Measurements from ENCODE around the gene CD96.
"Not testable (repeated sequence)": the region's sequence is repeated elsewhere in the genome, so short reads cannot be mapped to it uniquely, and the experiment has no call there.

Gene CD96

DNA sequence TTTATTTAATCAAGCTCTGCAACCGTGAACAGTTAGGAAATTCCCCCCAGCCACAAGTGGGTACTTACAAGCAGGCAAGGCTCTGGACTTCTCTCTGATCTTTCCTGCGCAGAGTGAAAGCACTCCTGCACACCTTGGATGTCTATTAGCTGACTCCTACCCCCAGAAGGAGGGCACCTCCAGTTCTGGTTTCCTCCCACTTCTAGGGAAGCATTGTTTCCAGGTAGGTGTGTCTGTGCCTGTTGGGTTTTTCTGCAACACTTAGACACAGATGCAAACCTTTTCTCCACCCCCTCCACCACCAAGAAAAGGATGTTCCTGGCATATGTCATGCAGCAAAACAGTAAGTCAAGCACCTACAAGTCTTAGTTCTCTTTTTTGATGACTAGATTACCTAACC, 53.2 kb downstream of the CD96 start, which contains the start of gene ZBED2:
ZBED2 (minus strand) TSS at position 115 of the 400 bp plus-strand sequence. CDS start 1,145 bp downstream, outside the sequence.
- DNase-seq: no peak

DNA sequence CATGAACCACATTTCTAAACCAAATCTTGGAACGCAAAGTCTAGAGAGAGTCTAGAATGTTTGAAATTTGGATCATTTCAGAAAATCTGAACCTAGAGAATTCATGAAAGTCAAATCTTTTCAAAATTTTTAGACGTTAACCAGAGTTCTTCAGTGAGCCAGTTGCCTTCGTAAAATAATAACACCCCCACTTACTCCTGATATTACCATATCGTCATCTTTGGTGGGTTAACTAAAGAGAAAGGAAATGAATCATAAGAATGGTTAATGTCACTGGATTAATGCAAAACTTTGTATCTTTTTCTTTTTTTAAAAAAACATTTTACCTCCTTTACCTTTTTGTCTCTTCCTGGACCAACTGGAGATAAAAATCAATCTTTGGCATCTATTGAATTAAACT, 54.3 kb downstream of the CD96 start:
- DNase-seq: no peak

DNA sequence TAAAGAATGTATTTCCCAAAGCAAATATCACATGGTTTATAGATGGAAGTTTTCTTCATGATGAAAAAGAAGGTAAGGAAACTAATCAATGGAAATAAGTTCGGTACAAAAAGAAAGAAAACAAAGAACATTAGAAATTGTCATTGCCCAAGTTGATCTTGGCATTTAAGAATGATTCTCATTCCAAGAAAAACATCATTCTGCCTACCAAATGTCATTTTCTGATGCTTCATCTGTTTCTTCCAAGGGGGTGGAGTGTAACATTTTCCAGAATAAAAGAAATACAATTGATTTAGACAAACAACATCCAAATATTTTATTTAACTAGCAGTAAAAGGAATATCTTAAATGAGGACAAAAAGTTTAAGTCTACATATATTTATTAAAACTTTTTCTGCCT, 56.1 kb downstream of the CD96 start:
- DNase-seq: no peak

DNA sequence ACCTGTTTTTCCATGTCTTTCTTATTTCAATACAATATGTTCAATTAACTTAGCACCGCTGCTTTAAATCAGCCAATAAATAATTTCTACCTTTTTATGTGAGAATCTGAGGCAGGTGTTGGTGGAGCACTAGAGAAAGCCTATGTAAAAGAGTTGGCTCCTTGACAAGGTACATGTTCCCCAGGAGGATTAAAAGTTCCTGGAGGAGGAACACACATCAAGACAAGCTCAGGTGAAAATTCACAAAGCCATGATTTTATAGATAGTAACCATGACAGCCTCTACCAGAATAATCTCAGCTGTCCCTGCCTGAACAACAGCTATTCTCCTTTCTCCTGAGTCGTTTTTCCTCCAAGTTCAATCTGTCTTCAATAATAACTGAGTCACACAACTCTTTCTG, 56.6 kb downstream of the CD96 start:
- DNase-seq: no peak

DNA sequence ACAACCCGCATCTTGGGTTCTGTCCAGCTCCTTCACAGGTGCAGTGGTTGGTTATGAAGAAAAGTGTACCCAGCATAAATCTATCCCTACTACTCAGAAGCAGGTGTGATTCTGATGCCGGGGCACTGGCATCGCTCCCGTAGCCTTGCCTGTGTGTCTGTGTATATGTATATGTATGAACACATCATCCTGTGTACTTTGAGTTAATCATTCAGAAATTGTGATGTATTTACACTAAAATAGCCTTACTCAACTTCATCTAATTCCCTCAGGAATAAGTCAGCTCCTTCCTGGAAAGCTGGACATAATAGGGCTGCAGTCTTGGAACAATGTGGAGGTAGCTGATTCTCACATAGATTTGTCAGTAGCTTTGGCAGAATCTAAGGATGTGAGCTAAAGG, 59.8 kb downstream of the CD96 start:
- no peak for DNase-seq

DNA sequence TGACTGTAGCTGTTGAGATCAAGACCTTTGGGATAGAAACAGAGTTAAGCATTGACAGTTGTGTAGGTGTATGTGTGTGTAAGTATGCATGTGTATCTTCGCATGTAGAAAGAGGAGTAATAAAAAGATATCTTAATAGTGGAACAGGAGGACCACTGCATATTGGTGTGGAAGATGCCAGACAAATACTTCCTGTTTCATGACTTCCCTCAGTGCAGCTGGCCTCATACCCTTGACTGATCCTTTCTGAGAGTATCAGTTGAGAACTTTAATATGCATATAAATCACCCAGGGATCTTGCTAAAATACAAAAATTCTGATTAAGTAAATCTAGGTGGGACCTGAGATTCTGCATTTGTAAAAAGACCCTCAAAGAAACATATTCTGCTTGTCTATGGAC, 61.7 kb downstream of the CD96 start:
- no peak for DNase-seq

DNA sequence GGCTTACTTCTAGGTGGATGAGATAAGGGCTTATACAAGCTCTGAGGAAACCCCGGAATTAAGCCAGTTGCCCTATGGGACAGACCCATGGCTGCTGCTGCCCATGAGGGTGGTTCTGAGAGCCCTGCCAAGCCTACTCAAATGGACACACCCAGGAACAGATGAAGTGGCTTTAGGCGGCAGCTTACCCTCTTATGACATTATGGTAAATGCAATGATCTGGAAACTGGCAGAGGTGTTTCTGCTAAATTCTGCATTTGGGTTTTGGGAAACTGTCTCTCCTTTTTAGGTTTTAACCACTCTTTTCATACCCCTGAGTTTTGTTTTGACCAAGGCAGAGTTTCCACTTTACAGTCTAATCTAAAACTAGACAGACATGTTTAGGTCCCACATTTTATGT, 62.1 kb downstream of the CD96 start:
- no peak for DNase-seq

DNA sequence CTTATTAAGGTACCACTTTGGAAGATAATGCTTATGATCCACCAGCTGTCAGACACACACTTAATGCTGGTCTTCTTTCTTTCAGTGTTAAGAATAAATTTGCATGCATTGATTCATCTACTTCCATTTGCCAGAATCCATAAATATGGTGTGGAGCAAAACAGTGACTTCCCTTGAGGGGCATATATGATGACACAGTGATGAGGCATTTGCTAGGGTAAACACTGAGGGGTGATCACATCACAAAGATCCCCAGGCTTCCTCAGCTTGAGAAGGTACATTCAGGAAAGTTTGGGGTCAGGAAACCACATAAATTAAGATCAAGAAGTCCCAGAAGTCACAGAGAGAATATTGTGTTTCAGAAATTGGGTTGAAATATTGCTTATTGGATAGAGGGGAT, 63.0 kb downstream of the CD96 start:
- no peak for DNase-seq

DNA sequence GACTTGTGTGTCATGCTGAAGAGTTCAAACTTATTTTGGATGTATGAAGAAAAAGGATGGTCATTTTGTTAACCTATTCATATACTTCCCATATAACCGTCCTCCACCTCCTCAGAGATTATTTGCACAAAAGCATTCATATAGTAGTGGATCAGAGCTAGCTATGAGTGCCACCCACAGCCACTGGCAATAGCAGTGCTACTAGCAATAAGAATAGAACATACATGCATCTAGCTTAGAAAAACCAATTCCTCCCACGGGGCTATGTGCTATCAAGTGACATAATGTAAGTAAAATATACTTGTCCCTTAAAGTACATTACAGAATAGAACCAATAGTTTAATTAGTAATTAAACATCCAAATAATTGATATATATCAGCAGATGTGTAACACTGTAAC, 63.5 kb downstream of the CD96 start:
- no peak for DNase-seq

DNA sequence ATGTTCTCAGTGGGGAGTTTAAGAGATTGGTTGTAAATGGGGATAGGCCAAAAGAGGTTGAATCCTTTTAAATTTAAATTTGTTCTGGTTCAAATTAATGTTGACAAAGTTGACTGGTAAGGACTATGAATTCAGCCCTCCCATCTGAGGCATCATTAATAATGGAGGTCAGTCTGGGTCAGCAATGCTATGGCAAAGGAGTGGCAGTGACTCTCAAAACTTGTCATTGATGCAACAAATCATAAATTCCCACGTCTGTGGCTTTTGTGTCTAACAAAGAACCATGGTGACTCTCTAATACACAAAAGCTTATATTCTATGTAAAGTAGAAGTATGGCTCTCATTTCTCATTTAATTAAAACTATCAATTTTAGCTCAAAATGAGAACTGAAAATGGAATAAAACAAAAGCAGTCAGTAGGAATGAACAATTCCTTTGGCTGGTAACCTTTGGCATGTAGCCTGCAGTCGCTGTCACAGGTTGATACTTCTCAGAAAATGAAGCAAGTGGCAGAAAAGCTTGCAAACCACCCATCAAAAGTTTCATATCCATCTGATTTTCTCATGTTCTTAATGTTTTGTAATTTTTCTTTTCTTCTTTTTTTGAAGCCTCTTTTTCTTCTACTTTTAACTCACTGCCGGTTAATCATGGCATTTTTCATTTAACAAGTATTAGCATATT, 65.4 kb downstream of the CD96 start:
- DNase-seq: no peak

DNA sequence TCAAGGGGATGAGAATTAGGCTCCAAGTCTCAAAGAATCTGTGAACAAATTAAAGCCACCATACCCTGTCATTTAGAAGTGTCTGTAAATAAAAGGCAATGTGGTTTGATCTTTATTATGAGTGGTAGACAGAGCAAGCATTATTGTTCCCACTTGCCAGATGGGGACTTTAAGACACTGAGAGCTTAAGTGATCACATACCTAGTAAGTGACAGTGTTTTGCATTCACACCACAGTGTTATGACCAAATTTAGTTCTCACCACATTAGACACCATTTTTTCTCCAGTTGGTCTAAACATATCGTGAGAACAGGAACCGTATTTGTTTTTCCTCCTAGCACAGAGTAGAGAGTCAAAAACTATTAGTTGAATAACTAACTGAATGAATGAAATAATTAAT, 66.4 kb downstream of the CD96 start:
- no peak for DNase-seq

DNA sequence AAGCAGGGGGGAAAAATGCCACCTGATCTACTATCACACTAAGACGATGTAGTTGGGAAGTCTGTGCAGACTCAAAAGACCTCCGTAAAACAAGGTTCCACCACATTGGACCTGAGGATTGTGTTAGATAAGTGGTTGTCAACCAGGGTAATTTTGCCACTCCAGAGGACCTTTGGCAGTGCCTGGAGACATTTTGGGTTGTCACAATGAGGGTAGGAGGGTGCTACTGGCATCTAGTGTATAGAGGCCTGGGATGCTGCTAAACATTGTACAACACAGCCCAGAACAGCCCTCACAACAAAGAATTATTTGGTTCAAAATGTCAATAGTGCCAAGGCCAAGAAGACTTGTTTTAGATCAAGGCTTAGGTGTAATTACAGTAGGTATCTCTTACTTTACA, 67.7 kb downstream of the CD96 start:
- no peak for DNase-seq

DNA sequence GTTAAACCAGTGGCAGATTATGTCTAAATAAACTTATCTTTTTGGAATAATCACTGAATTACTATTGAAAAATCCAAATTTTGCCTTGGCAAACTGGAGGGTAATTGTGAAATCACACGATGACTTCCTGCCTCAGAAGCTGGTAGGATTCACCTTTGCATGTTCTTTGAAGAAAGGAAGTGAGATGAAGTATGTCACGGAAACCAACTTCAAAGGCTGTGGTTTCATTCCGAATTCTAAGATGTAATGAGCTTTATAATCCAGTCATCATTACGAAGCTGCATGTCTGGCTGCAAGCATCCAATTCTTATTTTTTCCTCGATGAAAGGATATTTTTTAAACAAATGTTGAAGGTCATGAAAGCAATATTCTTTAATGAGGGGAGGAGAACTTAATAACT, 68.2 kb downstream of the CD96 start:
- DNase-seq: no peak

DNA sequence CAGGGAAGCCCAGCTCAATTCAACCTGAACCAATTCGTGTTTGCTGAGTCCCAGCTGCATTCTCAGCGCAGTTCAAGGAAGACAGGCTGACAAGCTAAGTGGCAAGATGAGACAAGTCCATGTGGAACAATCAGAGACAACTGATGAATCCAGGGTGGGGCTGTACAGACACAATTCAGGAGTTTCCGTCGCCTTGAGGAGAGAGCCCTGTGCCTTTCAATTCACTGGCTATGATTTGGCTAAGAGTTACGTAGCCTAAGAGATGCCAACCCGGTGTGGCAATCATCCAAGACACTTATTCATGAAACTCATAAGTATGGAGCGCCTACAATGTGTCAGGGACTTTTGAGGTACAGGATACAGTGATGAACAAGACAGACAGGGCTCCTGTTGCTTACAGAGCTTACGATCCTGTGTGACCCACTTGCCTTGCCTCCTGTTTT, 68.6 kb downstream of the CD96 start:
- DNase-seq: no peak

DNA sequence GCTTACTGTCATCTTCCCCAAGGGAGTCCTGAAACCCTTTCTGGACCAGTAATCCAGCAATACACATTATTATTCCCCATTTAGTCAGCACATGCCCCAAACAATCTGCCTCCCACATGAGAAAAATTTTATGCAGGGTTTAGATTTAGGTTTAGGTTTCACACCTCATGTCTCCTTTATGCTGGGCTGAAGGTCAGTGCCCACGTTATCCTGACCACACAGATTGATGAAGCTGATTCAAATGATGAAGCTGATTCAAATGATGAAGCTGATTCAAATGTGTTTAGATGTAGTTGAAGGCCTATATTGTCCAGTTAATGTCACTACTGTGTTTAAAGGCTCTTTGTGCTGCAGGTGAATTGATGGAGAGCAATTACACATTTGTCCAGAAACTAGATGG, 71.3 kb downstream of the CD96 start:
- DNase-seq: no peak

DNA sequence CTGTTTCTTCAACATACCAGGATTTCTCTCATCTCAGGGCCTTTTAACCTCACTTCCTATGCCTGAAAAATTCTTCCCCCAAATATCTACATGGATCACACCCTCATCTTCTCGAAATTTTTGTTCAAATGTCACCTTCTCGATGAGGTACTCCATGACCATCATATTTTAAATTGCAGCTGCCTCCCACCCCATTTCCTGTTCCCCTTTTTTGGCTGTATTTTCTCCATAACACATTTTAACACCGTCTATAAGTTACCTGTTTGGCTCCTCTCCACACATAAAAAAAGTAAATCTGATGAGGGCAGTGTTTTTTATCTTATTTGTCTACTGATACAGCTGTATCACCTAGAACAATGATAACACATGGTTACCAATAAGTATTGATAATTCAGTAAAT, 73.9 kb downstream of the CD96 start:
- no peak for DNase-seq

DNA sequence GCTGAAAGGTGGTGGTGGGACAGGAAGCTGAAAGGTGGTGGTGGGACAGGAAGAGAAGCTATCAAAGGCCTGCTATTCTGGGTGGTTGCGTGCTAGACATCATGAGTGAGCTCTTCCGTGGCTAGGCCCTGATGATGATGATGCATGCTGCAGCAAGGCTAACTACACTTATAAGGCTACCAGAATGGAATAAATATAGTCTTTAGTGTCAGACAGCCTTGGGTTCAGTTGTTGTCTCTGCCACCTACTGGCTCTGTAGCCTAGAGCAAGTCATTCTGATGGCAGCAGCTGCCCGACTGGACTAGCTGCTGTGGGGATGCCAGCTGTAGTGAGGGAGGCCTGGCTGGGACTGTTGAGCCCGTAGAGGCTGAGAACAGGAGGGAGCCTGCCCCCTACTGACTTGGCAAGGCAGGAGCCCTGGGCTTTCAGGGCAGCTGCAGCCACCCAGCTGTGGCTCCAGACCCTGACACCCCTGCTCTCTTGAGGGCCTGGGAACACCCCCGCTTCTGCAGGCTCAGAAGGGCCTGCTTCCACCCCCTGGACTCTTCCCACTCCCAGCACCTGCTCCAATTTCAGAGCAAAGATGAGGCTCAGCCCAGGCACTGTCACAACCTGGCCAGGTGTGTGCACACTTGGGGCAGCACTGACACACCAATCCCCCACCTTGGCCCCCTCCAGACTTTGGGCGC, 74.6 kb downstream of the CD96 start:
- DNase-seq: peak; percentile 67

DNA sequence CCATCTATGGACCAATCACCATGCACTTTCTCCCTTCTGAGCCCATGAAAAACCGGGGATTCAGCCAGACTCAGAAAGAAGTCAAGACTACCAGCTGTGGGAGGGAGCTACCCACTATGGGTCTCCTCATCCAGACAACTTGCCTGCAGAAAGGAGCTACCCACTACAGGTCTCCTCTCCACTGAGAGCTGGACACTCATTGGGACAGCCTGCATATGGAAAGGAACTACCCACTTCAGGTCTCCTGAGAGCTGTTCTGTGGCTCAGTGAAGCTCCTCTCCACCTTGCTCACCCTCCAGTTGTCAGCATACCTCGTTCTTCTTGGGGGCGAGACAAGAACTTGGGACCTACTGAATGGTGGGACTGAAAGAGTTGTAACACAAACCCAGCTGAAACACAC, 75.4 kb downstream of the CD96 start:
- DNase-seq: no peak

DNA sequence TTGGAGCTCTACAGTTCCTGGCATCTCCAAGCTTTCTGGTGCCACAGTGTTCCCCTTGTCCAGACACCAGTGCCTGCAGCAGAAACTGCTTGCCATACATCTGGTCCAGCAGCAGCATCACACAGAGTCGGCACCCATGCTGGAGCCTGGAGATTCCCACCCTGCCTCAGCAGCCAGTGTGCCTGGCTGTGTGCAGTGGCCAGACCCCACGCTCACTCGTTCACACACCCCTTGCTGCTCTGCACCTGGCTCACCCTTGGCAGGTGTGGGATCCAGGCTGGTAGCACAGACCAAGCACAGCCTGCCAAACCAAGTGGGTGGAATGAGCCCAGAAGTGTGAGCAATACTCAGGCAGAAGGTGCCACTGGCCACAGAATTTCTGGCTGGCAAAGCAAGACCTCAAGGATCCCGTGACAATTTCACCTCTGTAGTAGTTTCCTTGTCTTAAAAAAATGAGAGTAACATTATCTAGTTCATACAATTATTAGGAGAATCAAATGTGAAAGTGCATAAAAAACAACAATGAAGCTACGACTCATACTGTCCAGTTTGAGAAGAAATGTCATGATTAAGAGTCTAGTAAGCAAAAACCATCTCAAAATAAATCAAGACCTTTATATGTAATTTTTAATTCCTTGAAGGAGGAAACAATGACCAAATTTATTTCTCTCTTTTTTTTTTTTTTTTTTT, 76.1 kb downstream of the CD96 start:
- no peak for DNase-seq

DNA sequence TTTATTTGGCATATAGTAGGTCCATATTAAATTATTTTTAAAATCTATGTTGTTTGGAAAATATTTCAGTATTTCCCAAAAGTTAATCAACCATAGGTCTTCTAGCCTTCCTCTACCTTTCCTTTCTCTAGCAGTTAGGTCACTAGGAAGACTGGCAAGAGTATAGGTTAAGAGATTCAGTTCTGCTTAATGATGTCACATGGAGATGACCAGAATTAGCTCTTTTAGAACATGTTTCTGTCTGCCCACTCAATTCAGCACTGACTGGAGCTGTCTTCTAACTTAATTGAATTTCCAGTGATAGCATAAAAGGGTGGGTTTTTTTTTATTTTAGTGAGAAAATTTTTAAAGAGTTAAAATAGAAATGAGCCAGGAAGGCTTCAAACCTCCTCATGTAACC, 76.9 kb downstream of the CD96 start:
- no peak for DNase-seq

DNA sequence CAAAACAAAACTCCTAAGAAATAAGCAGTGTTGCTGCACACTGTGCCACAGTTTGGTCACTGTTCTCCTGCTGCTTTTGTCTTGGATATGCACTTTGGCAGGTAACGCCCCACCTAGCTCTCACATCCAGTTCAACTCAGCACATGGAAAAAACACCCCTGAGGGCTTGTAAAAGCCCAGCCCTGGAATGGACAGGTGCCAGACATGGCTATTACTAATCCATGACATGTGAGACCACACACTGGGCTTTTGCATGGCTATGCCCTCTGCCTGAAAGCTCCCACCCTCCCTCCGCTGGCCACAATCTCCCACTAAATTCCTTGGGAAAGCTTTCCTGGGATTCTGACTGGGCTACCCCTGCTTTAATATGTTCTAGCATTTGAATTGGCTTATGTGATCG, 77.8 kb downstream of the CD96 start:
- no peak for DNase-seq

DNA sequence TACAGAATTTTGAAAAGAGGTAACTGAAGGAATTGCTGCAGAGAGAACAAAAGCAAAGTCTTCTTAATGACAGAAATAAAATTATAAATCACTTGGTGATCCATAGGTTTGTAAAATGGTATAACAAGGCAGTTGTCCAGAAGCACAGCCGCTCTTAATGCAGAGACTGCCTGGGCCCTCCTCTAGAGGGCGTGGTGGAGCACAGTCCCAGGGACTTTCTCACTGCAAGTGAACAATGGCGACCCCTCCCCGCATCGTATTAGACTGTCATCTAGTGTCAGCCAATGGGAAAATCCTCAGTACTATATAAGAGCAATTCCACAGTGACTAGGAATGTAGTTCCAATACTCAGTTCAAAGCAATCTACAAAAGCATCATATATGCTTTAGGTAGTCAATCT, 79.5 kb downstream of the CD96 start:
- peak; percentile 59 for DNase-seq

DNA sequence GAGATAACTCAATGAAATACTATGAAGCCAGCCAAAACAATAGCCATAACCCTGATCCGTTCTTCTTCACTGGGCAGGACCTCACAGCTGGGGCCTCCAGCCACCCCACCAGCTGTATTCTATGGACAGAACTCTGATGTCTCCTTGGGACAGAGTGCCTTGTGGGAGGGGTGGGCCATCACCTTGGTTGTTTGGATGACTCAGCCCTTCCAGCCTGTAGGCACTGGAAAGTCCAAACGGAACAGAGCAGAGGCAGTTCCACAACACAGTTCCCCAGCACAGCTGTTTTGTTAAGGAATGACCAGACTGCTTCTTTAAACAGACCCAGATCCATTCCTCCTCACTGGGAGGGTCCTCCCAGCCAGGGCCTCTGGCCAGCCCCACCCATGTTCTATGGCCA, 85.1 kb downstream of the CD96 start:
- DNase-seq: no peak

DNA sequence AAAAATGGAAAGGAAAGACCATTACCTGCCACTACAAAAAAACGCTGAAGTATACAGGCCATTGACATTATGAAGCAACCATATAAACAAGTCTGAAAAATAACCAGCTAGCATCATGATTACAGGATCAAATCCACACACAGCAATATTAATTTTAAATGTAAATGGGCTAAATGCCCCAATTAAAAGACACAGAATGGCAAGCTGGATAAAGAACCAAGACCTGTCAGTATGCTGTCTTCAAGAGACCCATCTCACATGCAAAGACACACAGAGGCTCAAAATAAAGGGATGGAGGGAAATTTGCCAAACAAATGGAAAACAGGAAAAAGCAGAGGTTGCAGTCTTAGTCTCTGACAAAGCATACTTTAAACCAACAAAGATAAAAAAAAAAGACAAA, 87.0 kb downstream of the CD96 start:
- not testable (repeated sequence) for DNase-seq
